GM19467 (cell line): Measurements from ENCODE around the gene HDHD2.

Source experiments
- ATAC-seq: cut with Tn5 transposase; IDR thresholded peaks from one replicate; pipeline ENCODE4 v1.9.1; 2021; ENCODE audit warnings: mild to moderate bottlenecking, moderate library complexity; ENCODE audit not compliant: unreplicated experiment

HDHD2 gene

DNA sequence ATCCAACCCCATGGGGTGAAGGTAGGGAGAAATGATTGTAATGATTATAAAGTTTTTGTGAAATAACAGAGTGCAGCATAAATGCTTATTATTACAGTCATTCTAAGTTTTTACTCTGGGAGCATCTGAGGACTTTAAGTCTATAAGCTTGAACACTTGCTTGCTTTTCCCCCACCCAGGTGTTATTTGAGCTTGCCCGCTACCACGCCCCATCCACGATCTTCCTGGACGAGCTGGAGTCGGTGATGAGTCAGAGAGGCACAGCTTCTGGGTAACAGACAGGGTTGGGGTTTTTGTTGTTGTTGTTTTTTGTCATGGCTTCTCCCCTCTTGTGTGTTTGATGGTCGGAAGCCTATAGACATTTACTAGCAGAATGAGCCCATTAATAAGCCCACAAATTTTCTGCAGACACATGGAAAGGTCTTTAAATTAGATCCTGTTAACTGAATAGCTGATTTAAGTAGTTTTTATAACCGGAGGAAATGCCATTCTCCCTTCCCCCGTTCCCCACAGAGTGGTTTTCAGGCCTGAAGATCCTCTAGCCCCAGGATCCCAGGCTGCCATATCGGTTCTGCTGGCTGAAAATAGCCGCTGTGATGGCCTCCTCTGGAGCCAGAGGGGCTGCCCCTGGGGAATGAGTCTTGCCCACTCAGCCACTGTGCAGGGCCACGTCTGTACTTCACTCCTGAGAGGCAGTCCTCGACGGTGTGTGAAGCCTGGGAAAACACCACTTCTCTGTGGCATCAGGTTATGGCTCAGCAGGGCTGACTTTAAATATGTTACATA is 75.0 kb downstream of the HDHD2 start:
- ATAC-seq = no peak

DNA sequence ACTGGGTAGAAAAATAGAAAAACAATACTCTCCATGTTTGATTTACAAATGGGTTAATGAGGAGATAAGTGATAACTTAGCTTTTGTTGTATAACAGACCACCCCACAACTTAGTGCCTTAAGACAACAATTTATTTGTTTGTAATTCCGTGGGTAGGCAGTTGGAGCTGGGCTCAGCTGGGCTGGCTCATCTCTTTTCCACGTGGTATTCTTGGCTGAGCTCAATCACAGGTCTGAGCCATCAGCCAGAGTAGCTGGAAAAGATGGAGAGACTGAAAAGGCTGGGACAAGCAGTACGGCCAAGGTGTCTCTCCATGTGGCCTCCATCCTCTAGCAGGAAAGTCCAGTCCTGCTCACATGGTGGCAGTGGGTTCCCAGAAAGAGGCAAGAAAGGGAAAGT is 82.7 kb downstream of the HDHD2 start:
- no peak for ATAC-seq

DNA sequence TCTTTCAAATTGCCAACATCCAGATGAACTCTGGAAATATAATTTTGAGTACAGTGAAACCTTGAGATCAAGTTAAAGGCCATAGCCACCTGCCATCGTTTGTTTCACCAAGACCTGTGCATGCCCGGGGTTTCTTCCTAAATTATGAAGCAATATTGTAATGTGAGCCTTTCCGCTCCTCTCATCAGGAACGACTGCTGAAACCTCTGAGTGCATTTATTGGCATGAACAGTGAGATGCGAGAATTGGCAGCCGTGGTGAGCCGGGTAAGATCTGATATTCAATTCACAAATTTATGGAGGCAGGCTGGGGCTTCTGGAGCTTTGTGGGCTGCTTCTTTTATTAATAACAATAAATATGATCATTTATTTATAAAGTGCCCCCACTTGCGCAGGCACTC is 87.2 kb downstream of the HDHD2 start:
- no peak for ATAC-seq

DNA sequence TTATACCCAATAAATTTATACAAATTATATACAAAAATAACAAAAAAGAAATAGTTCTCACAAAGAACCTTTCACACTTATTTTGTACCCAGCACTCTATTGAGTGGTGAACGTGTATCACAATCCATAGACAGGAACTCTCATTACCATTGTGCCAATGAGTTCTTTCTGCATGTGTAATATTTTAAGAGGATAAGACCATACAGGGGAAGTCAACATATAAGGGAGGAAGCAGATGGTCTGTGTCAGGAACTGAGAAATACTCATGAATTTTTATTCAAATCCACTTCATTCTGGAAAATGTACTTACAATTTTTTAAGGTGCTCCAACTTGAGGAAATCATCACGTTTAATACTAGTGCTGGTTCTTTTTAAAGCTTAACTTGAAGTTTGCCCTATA is 87.8 kb downstream of the HDHD2 start:
- ATAC-seq = no peak
